Measurements from ENCODE around the gene RARB.

RARB gene

GRCh38 chr3:25447285-25447684 lies 19.2 kb downstream of the RARB start:
- in situ Hi-C loops (cut with MboI; ENCODE audit: low sequenced_read_pairs), result no loop called here

DNA sequence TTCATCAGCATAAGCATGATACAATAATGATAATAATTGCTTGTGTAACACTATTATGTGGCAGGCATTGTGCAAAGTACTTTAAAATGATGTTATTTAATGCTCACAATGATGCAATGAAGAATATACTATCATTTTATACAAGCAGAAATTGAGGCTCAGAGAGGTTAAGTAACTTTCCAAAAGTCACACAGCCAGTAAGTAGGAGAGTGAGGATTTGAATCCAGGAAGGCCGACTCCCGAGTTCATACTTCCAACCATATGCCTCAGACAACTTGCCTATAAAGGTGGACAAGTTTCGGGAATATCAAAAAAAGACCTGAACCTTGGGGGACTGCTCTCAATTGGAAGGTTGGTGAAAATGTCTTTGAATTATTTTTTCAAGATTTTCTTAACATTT lies 19.9 kb downstream of the RARB start:
- in situ Hi-C loops (cut with MboI; ENCODE audit: low sequenced_read_pairs), result no loop called here

- in situ Hi-C loops (cut with MboI; ENCODE audit: low sequenced_read_pairs), result no loop called here
Observed at GRCh38 chr3:25448750-25449692, 21.0 kb downstream of the RARB start.

DNA sequence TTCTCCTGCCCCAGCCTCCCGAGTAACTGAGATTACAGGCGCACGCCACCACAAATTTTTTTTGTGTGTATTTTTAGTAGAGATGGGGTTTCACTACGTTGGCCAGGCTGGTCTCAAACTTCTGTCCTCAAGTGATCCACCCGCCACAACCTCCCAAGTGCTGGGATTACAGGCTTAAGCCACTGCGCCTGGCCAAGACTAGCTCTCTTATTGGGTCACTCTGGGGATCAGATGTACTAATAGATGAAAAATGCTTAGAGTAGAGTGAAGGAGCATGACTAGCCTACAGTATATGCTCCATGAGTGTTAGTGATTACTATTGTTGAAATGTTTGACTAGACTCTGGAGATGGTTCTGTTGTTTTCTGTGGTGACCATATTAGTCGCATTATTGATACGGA lies 21.8 kb downstream of the RARB start:
- in situ Hi-C loops (cut with MboI; ENCODE audit: low sequenced_read_pairs), result no loop called here

GRCh38 chr3:25452192-25452591 lies 24.1 kb downstream of the RARB start:
- in situ Hi-C loops (cut with MboI; ENCODE audit: low sequenced_read_pairs), result no loop called here

DNA sequence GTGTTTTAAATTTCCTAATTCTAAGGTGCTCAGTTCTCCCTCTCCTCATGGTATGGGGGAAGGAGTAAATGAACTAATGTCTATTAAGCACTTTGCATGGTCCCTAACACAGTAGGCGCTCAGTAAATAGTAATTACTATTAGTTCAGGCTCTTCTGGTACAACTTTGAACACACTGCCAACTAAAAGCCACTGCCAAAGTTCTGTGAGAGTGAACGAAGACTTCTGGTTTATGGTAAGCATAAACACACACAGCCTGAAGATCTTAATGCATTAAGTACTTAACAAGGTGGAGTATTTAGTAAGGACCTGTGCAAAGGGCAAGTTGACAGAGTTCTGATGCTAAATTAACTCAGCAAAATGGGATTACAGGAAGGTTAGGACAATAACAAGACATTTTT lies 24.7 kb downstream of the RARB start:
- in situ Hi-C loops (cut with MboI; ENCODE audit: low sequenced_read_pairs), result no loop called here

DNA sequence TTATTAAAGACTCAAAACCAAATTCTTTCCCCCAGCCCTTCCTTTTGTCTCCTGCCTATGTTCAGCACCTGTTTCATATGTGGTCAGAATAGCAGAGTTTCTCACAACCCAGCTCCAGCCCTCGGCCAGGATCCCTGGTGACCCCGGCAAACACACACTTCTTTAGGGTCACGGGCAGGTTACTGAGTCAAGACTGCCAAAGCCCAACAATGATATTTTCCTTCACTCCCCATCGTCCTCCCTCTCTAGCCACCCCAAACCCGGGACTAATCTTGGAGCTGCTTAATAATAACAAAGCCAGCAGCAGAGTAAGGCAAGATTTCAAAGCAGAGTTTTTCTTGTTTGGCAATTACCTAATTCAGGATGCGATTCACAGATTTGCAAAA lies 25.5 kb downstream of the RARB start:
- in situ Hi-C loops (cut with MboI; ENCODE audit: low sequenced_read_pairs), result no loop called here

GRCh38 chr3:25454005-25454927 lies 26.2 kb downstream of the RARB start:
- in situ Hi-C loops (cut with MboI; ENCODE audit: low sequenced_read_pairs), result no loop called here

- in situ Hi-C loops (cut with MboI; ENCODE audit: low sequenced_read_pairs), result no loop called here
Observed at GRCh38 chr3:25455441-25456132, 27.5 kb downstream of the RARB start.

DNA sequence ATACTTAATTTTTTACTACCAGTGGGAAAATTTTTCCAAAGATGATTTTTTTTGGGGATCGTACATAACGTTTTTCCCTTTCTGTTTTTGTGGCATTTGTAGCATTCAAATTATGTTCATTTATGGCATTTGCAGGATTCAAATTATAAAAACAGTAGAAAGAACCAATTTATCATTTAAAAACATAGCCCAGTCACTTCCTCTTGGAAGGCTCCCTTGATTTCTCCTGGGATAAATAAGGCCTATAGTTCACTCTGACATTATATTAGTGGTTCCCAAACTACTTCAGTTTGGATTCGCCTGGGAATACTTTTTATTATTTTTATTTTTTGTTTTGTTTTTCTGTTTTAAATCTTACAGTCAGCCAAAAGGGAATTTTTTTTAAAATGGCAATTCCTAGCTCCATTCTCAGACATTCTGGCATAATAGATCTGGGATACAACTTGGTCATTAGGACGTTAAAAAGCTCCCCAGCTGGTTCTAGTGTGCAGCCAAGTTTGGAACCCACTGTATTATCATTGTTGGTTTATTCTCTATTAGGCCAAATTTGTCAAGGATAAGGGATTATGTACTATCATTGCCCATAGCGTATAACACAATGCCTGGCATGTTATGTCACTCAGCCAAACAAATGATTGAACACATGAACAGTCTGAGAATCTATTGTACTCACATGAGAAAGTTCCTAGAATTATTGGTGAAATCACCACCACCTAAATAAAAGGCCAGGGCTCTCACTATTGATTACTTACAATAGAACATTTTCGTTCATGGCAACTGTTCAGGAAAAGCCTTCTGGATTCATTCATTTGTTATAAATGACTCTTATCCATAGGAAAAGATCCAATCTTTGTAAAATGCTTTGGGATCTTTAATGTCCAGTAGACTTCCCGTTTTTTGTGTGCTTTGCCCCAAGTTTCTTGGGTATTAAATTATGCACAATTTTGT lies 28.9 kb downstream of the RARB start:
- in situ Hi-C loops (cut with MboI; ENCODE audit: low sequenced_read_pairs), result no loop called here

- in situ Hi-C loops (cut with MboI; ENCODE audit: low sequenced_read_pairs), result no loop called here
Observed at GRCh38 chr3:25457671-25458419, 29.8 kb downstream of the RARB start.

- in situ Hi-C loops (cut with MboI; ENCODE audit: low sequenced_read_pairs), result no loop called here
Observed at GRCh38 chr3:25458420-25458814, 30.4 kb downstream of the RARB start.

- in situ Hi-C loops (cut with MboI; ENCODE audit: low sequenced_read_pairs), result no loop called here
Observed at GRCh38 chr3:25460751-25461150, 32.7 kb downstream of the RARB start.

- in situ Hi-C loops (cut with MboI; ENCODE audit: low sequenced_read_pairs), result no loop called here
Observed at GRCh38 chr3:25461946-25462345, 33.9 kb downstream of the RARB start.

GRCh38 chr3:25462495-25462894 lies 34.4 kb downstream of the RARB start:
- in situ Hi-C loops (cut with MboI; ENCODE audit: low sequenced_read_pairs), result no loop called here

DNA sequence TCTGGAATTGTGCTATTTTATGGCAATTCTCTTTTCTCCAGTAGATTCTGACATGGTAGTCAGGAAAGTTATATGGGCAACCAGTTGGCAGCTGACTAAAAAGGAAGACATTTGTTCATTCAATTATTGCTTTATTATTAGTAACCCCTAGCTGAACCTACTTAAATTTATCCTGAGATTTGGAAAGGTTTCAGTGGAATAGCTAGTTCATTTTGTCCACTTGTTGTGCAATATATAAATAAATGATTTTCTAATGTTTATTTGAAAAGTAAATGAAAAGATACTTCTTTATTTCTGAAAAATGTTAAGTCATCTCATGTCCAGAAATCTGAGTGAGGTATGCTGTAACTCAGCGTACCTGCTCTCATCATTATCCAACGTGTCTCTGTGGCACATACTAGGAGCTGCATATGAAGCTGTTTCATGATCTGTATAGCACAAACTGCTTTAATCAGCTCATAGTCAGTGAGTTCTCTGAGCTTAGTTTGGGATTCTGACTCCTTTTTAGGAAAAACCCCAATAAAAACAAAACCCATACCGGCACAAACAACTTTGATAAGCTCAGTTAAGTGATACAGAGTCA lies 35.9 kb downstream of the RARB start:
- in situ Hi-C loops (cut with MboI; ENCODE audit: low sequenced_read_pairs), result no loop called here

GRCh38 chr3:25465266-25465860 lies 37.3 kb downstream of the RARB start:
- in situ Hi-C loops (cut with MboI; ENCODE audit: low sequenced_read_pairs), result no loop called here

DNA sequence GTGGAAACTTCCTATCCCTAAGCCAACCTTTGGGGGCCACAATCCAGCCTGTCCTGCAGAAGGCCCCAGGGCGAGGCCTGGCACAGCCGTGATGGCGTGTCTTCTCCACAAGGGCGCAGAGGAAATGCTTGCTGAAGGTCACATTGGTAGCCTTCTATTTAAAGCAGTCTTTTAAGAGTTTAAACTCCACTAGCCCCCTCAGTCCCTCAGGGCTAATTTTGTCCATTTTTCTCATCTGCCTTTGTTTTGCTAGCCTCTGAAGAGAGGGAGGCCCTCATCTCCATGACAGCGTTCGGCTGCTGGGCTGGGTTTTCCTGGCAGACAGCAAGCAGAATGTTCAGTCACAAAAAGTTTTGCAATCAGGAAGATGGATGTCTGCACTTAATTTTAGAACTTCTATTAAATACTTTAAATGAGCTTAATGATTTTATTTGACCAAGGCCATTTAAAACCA lies 40.8 kb downstream of the RARB start:
- in situ Hi-C loops (cut with MboI; ENCODE audit: low sequenced_read_pairs), result no loop called here

- in situ Hi-C loops (cut with MboI; ENCODE audit: low sequenced_read_pairs), result no loop called here
Observed at GRCh38 chr3:25469558-25469957, 41.5 kb downstream of the RARB start.

All from HL-60/S4 treated with phorbol 12-myristate 13-acetate at 8.2 ng/mL for 4 days and 3 days (cell line).